ENCODE results near the gene FDPS.

Gene FDPS

DNA sequence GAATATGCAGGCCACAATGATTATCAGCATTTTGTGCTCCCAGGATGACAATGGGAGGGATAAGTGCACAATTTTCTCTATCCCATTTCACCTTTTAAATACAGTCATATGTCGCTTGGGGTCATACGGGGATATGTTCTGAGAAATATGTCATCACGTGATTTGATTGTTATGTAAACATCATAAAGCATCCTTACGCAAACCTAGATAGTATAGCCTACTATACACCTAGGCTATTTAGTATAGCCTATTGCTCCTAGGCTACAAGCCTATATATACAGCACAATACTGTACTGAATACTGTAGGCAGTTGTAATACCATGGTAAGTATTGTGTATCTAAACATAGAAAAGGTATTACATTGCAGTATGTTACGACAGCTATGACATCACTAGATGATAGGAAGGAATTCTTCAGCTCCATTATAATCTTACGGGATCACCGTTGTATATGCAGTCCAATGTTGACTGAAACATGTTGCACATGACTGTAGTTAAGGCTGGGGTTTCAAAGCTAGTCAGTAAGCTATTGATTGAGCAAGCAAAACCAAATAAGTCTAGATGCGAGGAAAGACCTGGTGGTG, 30.9 kb downstream of the FDPS start:
- Histone ChIP-seq H3K36me3 (ENCODE audit: control insufficient read depth, low read length) (peaks cover 86% of the 10 kb centered on the region), H3K4me1 (ENCODE audit: control insufficient read depth, low read length) (no peaks in the 10 kb centered on the region), H3K4me3 (ENCODE audit: low read length) (no peak overlapping the region), H3K79me2 (ENCODE audit: control insufficient read depth, low read length) (no peaks in the 10 kb centered on the region), H3K27me3 (ENCODE audit: control insufficient read depth, low read length) (no peaks in the 10 kb centered on the region), H3K9me2 (replicated peaks; ENCODE audit: control insufficient read depth, low read length) (no peaks in the 10 kb centered on the region), H3K4me2 (ENCODE audit: low read length) (no peak overlapping the region), H3F3A (ENCODE audit: control insufficient read depth, insufficient read depth) (peaks cover 12% of the 10 kb centered on the region), H4K20me1 (ENCODE audit: control insufficient read depth, insufficient read depth, low read depth, low read length) (no peaks in the 10 kb centered on the region), H3K9me3 (ENCODE audit: control insufficient read depth, insufficient read depth, low read length) (no peaks in the 10 kb centered on the region), H3K27ac (ENCODE audit: low read depth, low read length) (no peak overlapping the region)
- no peak for TF ChIP-seq EZH2phosphoT487 (IDR thresholded peaks at IDR 0.05; ENCODE audit: borderline replicate concordance, low read length)
- TF ChIP-seq, protein P1, sequence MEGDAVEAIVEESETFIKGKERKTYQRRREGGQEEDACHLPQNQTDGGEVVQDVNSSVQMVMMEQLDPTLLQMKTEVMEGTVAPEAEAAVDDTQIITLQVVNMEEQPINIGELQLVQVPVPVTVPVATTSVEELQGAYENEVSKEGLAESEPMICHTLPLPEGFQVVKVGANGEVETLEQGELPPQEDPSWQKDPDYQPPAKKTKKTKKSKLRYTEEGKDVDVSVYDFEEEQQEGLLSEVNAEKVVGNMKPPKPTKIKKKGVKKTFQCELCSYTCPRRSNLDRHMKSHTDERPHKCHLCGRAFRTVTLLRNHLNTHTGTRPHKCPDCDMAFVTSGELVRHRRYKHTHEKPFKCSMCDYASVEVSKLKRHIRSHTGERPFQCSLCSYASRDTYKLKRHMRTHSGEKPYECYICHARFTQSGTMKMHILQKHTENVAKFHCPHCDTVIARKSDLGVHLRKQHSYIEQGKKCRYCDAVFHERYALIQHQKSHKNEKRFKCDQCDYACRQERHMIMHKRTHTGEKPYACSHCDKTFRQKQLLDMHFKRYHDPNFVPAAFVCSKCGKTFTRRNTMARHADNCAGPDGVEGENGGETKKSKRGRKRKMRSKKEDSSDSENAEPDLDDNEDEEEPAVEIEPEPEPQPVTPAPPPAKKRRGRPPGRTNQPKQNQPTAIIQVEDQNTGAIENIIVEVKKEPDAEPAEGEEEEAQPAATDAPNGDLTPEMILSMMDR (IDR thresholded peaks at IDR 0.05; ENCODE audit: low read depth, low read length, poor library complexity, severe bottlenecking): no peak

DNA sequence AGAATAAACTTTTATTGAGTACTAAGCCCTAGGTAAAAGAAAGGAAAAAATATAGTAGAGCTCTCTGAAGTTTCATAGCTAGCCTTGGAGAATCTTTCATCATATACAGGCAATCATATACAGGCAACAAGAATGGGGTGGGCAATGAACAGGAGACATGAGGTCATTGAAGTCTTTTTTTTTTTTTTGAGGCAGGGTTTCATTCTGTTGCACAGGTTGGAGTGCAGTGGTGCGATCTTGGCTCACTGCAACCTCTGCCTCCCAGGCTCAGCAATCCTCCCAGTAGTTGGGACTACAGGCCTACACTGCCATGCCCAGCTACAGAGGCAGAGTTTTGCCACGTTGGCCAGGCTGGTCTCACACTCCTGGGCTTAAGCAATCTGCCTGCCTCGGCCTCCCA, 34.2 kb downstream of the FDPS start:
- Histone ChIP-seq H3K36me3 (ENCODE audit: control insufficient read depth, low read length) (peaks cover 79% of the 10 kb centered on the region), H3K9me3 (ENCODE audit: control insufficient read depth, insufficient read depth, low read length) (no peaks in the 10 kb centered on the region), H3F3A (ENCODE audit: control insufficient read depth, insufficient read depth) (peaks cover 9% of the 10 kb centered on the region; the same call in 1 of the 2 replicates), H3K27me3 (ENCODE audit: control insufficient read depth, low read length) (no peaks in the 10 kb centered on the region), H3K4me1 (ENCODE audit: control insufficient read depth, low read length) (no peaks in the 10 kb centered on the region), H3K4me3 (ENCODE audit: low read length) (no peak overlapping the region), H4K20me1 (ENCODE audit: control insufficient read depth, insufficient read depth, low read depth, low read length) (no peaks in the 10 kb centered on the region), H3K27ac (ENCODE audit: low read depth, low read length) (no peak overlapping the region), H3K4me2 (ENCODE audit: low read length) (no peak overlapping the region), H3K79me2 (ENCODE audit: control insufficient read depth, low read length) (no peaks in the 10 kb centered on the region), H3K9me2 (replicated peaks; ENCODE audit: control insufficient read depth, low read length) (no peaks in the 10 kb centered on the region)
- TF ChIP-seq, protein P1 (IDR thresholded peaks at IDR 0.05; ENCODE audit: low read depth, low read length, poor library complexity, severe bottlenecking): no peak
- TF ChIP-seq EZH2phosphoT487 (IDR thresholded peaks at IDR 0.05; ENCODE audit: borderline replicate concordance, low read length): no peak

DNA sequence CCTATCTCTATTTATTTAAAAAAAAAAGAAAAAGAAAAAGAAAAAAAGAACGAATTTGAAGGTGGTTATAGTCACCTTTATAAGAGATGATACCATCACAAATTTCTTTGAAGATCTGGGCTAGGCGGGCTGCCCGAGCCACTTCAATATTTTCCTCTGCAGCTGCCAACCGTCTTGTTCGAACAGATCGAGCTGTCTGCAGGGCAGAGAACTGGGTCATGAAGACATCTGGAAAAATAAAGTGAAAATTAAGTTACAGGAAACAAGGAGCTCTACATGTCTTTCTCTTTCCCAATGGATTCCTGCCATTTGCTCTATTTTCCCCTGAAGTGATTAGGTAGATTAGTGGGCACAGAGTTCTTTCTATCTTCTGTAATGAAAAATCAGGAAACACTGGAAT, 44.0 kb downstream of the FDPS start:
- H3K36me3 ChIP-seq (ENCODE audit: control insufficient read depth, low read length): peaks cover 72% of the 10 kb centered on the region
- no peak overlapping the region for H3K4me3 ChIP-seq (ENCODE audit: low read length)
- no peaks in the 10 kb centered on the region for H3K79me2 ChIP-seq (ENCODE audit: control insufficient read depth, low read length)
- no peaks in the 10 kb centered on the region for H3F3A ChIP-seq (ENCODE audit: control insufficient read depth, insufficient read depth)
- H3K9me2 ChIP-seq (replicated peaks; ENCODE audit: control insufficient read depth, low read length): no peaks in the 10 kb centered on the region
- H3K4me1 ChIP-seq (ENCODE audit: control insufficient read depth, low read length): no peaks in the 10 kb centered on the region
- H3K4me2 ChIP-seq (ENCODE audit: low read length): no peak overlapping the region
- TF ChIP-seq, protein P1 (IDR thresholded peaks at IDR 0.05; ENCODE audit: low read depth, low read length, poor library complexity, severe bottlenecking): no peak
- no peak for TF ChIP-seq EZH2phosphoT487 (IDR thresholded peaks at IDR 0.05; ENCODE audit: borderline replicate concordance, low read length)
- H4K20me1 ChIP-seq (ENCODE audit: control insufficient read depth, insufficient read depth, low read depth, low read length): no peaks in the 10 kb centered on the region
- H3K9me3 ChIP-seq (ENCODE audit: control insufficient read depth, insufficient read depth, low read length): no peaks in the 10 kb centered on the region
- H3K27ac ChIP-seq (ENCODE audit: low read depth, low read length): no peak overlapping the region
- no peaks in the 10 kb centered on the region for H3K27me3 ChIP-seq (ENCODE audit: control insufficient read depth, low read length)
